Measurements from ENCODE around the gene XIRP1. TPM values are rescaled to one million over a fixed set of nuclear protein-coding genes. Genes with fewer than 3 reads are reported as not detected.

XIRP1 gene
- total and polyA plus RNA-seq, 2 experiments from 2014 or later: not detected

DNA sequence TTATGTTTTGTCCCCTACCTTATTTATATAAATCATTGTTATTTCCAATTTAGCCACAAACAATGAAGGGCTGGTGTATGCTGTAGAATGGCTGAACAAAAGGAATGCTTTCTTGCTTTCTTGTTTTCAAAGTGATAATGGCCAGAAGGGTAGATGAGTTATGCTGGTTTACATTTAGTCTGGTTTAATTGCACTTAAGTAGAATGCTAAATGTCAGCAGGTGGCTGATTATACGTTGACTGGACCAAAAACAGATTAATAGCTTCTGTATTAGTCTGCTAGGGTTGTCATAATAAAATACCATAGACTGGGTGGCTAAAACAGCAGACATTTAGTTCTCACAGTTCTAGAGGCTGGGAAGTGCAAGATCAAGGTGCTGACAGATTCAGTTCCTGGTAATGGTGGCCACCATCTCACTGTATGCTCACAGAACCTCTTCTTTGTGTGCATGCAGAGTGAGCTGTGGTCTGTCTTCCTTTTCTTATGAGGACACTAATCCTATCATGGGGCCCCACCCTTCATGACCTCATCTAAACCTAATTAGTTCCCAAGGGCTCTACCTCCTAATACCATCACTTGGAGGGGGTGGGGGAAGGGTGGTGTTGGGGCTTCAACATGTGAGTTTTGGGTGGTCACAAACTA, 17.1 kb upstream of the XIRP1 start:
- TF ChIP-seq STAT1 (IDR thresholded peaks at IDR 0.05; ENCODE audit: unreplicated experiment): no peak
- no peak for TF ChIP-seq EZH2phosphoT487 (IDR thresholded peaks at IDR 0.05; ENCODE audit: unreplicated experiment)
- TF ChIP-seq, protein P1, sequence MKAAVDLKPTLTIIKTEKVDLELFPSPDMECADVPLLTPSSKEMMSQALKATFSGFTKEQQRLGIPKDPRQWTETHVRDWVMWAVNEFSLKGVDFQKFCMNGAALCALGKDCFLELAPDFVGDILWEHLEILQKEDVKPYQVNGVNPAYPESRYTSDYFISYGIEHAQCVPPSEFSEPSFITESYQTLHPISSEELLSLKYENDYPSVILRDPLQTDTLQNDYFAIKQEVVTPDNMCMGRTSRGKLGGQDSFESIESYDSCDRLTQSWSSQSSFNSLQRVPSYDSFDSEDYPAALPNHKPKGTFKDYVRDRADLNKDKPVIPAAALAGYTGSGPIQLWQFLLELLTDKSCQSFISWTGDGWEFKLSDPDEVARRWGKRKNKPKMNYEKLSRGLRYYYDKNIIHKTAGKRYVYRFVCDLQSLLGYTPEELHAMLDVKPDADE (IDR thresholded peaks at IDR 0.05): no peak
- TF ChIP-seq ZNF331 (CRISPR knock-in tag; IDR thresholded peaks at IDR 0.05; ENCODE audit: low read depth): no peak
- TF ChIP-seq EZH2 (IDR thresholded peaks at IDR 0.05; ENCODE audit: low read depth, unreplicated experiment): no peak
- no peak for TF ChIP-seq JUNB (IDR thresholded peaks at IDR 0.05; ENCODE audit: unreplicated experiment)
- TF ChIP-seq NANOG (IDR thresholded peaks at IDR 0.05; ENCODE audit: borderline replicate concordance): no peak
- TF ChIP-seq, protein P2, sequence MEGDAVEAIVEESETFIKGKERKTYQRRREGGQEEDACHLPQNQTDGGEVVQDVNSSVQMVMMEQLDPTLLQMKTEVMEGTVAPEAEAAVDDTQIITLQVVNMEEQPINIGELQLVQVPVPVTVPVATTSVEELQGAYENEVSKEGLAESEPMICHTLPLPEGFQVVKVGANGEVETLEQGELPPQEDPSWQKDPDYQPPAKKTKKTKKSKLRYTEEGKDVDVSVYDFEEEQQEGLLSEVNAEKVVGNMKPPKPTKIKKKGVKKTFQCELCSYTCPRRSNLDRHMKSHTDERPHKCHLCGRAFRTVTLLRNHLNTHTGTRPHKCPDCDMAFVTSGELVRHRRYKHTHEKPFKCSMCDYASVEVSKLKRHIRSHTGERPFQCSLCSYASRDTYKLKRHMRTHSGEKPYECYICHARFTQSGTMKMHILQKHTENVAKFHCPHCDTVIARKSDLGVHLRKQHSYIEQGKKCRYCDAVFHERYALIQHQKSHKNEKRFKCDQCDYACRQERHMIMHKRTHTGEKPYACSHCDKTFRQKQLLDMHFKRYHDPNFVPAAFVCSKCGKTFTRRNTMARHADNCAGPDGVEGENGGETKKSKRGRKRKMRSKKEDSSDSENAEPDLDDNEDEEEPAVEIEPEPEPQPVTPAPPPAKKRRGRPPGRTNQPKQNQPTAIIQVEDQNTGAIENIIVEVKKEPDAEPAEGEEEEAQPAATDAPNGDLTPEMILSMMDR (conservative IDR thresholded peaks at IDR 0.05; ENCODE audit: low read depth in 2 of 2): no peak
- no peak for TF ChIP-seq CREB1 (CRISPR knock-in tag; IDR thresholded peaks at IDR 0.05; ENCODE audit: low read depth)
- TF ChIP-seq POLR2AphosphoS5 (IDR thresholded peaks at IDR 0.05; ENCODE audit: low read depth): no peak
- no peak for TF ChIP-seq REST (IDR thresholded peaks at IDR 0.05; ENCODE audit: unreplicated experiment)
- no peak for TF ChIP-seq ZNF114 (CRISPR knock-in tag; IDR thresholded peaks at IDR 0.05)
- no peak for TF ChIP-seq ZNF462 (CRISPR knock-in tag; IDR thresholded peaks at IDR 0.05)
- Histone ChIP-seq H3K9me2 (ENCODE audit: insufficient read depth) (no peaks in the 10 kb centered on the region; the same call in 1 of the 2 replicates), H3K27ac (ENCODE audit: low read depth) (no peak overlapping the region), H3F3A (replicated peaks; ENCODE audit: low read depth) (no peaks in the 10 kb centered on the region), H3K27me3 (ENCODE audit: insufficient read depth) (no peaks in the 10 kb centered on the region), H4K20me1 (replicated peaks; ENCODE audit: insufficient read depth) (no peaks in the 10 kb centered on the region), H3K36me3 (ENCODE audit: insufficient read depth) (no peaks in the 10 kb centered on the region), H2AFZ (no peak overlapping the region), H3K79me2 (replicated peaks; ENCODE audit: insufficient read depth) (no peaks in the 10 kb centered on the region), H3K4me1 (ENCODE audit: insufficient read depth) (peaks cover 28% of the 10 kb centered on the region), H3K4me3 (no peak overlapping the region), H3K4me2 (no peak overlapping the region)
- Mint-ChIP-seq H3K9me3 (peaks cover 3% of the 10 kb centered on the region; the same call in 2 of the 3 replicates), H3K27ac (no peak overlapping the region), H3K4me1 (peaks cover 30% of the 10 kb centered on the region), H3K4me3 (no peak overlapping the region), H3K27me3 (ENCODE audit: insufficient read depth, low read depth, poor library complexity) (peaks cover 1% of the 10 kb centered on the region), H3K36me3 (ENCODE audit: low read depth) (no peaks in the 10 kb centered on the region)
- no peak for DNase-seq (ENCODE audit: low spot score)
- no peak for ATAC-seq

Data from GM23338 (cell line).